Stimulated activated CD4-positive, alpha-beta T cell treated with anti-CD3 and anti-CD28 coated beads, TNF-alpha, amount 100 ng/mL, for 1 hour (primary cell): Measurements from ENCODE around the gene PTPN6.

ENCODE experiments used
- DNase-seq, 3 donors: peaks; one replicate each; pipeline ENCODE4 v3.0.0-alpha.2; 2020; ENCODE audit warnings: low read depth in 3 of 3, low spot score in 1 of 3

Gene PTPN6

GRCh38 chr12:6965026-6965661 lies 14.0 kb downstream of the PTPN6 start:
- DNase-seq = peak; percentile 77 to 85 (median 80)

GRCh38 chr12:6965714-6966113 lies 14.6 kb downstream of the PTPN6 start:
- no peak for DNase-seq

- DNase-seq = no peak
Measured at GRCh38 chr12:6966351-6966750, 15.2 kb downstream of the PTPN6 start.

GRCh38 chr12:6967651-6968100 lies 16.5 kb downstream of the PTPN6 start:
- no peak for DNase-seq

GRCh38 chr12:6968426-6968825 lies 17.3 kb downstream of the PTPN6 start:
- no peak for DNase-seq

- no peak for DNase-seq
Measured at GRCh38 chr12:6970096-6970527, 19.0 kb downstream of the PTPN6 start.

GRCh38 chr12:6974180-6974579 lies 23.0 kb downstream of the PTPN6 start:
- DNase-seq = no peak

- DNase-seq = no peak
Measured at GRCh38 chr12:6975297-6976032, 24.3 kb downstream of the PTPN6 start.

- DNase-seq = no peak
Measured at GRCh38 chr12:6977653-6978052, 26.5 kb downstream of the PTPN6 start.

- DNase-seq = no peak
Measured at GRCh38 chr12:6978188-6978587, 27.0 kb downstream of the PTPN6 start.

- no peak for DNase-seq
Measured at GRCh38 chr12:6978611-6979011, 27.5 kb downstream of the PTPN6 start.

GRCh38 chr12:6979021-6979420 lies 27.9 kb downstream of the PTPN6 start:
- no peak for DNase-seq

- DNase-seq = no peak
Measured at GRCh38 chr12:6979453-6979852, 28.3 kb downstream of the PTPN6 start.

- DNase-seq = no peak
Measured at GRCh38 chr12:6980075-6980474, 28.9 kb downstream of the PTPN6 start.

GRCh38 chr12:6980740-6981139 lies 29.6 kb downstream of the PTPN6 start:
- no peak for DNase-seq

- DNase-seq = no peak
Measured at GRCh38 chr12:6981152-6982052, 30.2 kb downstream of the PTPN6 start.

- no peak for DNase-seq
Measured at GRCh38 chr12:6982532-6982931, 31.4 kb downstream of the PTPN6 start.

- DNase-seq = no peak
Measured at GRCh38 chr12:6987956-6988553, 36.9 kb downstream of the PTPN6 start.

GRCh38 chr12:6996040-6996441 lies 44.9 kb downstream of the PTPN6 start:
- no peak for DNase-seq

- DNase-seq = no peak
Measured at GRCh38 chr12:6998715-6999451, 47.7 kb downstream of the PTPN6 start.
